K562 (cell line): Measurements from ENCODE around the gene SMG5. TPM values are rescaled to one million over a fixed set of nuclear protein-coding genes. Genes with fewer than 3 reads are reported as not detected.
A peak's percentile ranks its signal among the peaks of the same experiment; 100 is the strongest.

Experiments
- ATAC-seq: fragments of 200-7000 bp; cut with Tn5 transposase; 3 replicates; pipeline ENCODE4 v1.9.1; 2020; ENCODE audit warnings: moderate library complexity
- BruUV-seq: library from RNA; stranded (reverse); fragments of 400-500 nt; replicated peaks from 2 replicates; lab custom pipeline; 2021; lab: Mats Ljungman, UMichigan
- CTCF ChIA-PET: fragments of 300-600 bp; formaldehyde crosslinking; extraction: SDS; loops from one replicate; lab custom pipeline; 2021; ENCODE audit warnings: low intra/inter-chr PET ratio; lab: Yijun Ruan, JAX
- POLR2A ChIA-PET: fragments of 300-600, 350-650 bp; sonication (Branson Sonifier 250); formaldehyde crosslinking; extraction: SDS; loops from one replicate; lab custom pipeline; 2021; ENCODE audit warnings: antibody characterized with exemption, inconsistent platforms; lab: Yijun Ruan, JAX
- DNase-seq, 4 experiments: peaks; one replicate each; pipeline versions ENCODE4 v3.0.0 to v3.0.0-alpha.2; 2011 to 2018; ENCODE audit warnings: low spot score in 3 of 4, mixed read lengths in 3 of 4; ENCODE audit errors: extremely low read depth in 1 of 4
- FAIRE-seq: peaks from 2 replicates; lab custom pipeline; 2011; peaks lifted over from hg19 to GRCh38; lab: Jason Lieb, UNC
- H2AFZ ChIP-seq: 2 replicates; pipeline ENCODE4 v1.6.0; 2011; ENCODE audit warnings: low read depth, low read length, control low read depth, inconsistent platforms
- H3K27ac ChIP-seq: fragments of 200-600 bp; 3 replicates; pipeline ENCODE4 v1.8.0; 2011; ENCODE audit warnings: low read depth, mild to moderate bottlenecking, control low read depth, inconsistent platforms, low read length, moderate library complexity, mixed read lengths; ENCODE audit errors: extremely low read depth
- H3K27me3 ChIP-seq, 2 experiments: fragments of 300-600 bp in 1 of 2; 2 replicates in 1 of 2; 3 replicates in 1 of 2; pipeline versions ENCODE4 v1.6.0 to v1.8.0; 2011; ENCODE audit warnings: inconsistent platforms in 2 of 2, low read length in 2 of 2, mild to moderate bottlenecking in 1 of 2, mixed read lengths in 1 of 2, moderate library complexity in 1 of 2; ENCODE audit not compliant: control insufficient read depth in 2 of 2, insufficient read depth in 2 of 2
- H3K36me3 ChIP-seq: fragments of 300-600 bp; 3 replicates; pipeline ENCODE4 v1.8.0; 2011; ENCODE audit warnings: mild to moderate bottlenecking, low read length, inconsistent platforms; ENCODE audit not compliant: control insufficient read depth, insufficient read depth
- H3K4me1 ChIP-seq, 2 experiments: fragments of 200-600 bp in 1 of 2; replicated peaks in 1 of 2; 2 replicates in 1 of 2; 3 replicates in 1 of 2; pipeline versions ENCODE4 v1.5.1 to v1.8.0; 2011; ENCODE audit warnings: inconsistent platforms in 2 of 2, low read length in 2 of 2, mild to moderate bottlenecking in 1 of 2, mixed read lengths in 1 of 2, moderate library complexity in 1 of 2; ENCODE audit not compliant: control insufficient read depth in 2 of 2, insufficient read depth in 2 of 2
- H3K4me2 ChIP-seq: 2 replicates; pipeline ENCODE4 v1.6.1; 2011; ENCODE audit warnings: low read length, control low read depth, inconsistent platforms, mixed read lengths; ENCODE audit not compliant: insufficient read depth
- H3K4me3 ChIP-seq: fragments of 200-600 bp; sonication (generic), shearing (Covaris generic); 2 replicates; pipeline ENCODE4 v1.5.1; 2016; ENCODE audit warnings: control low read depth, inconsistent platforms
- H3K79me2 ChIP-seq: fragments of 200-600 bp; 3 replicates; pipeline ENCODE4 v1.8.0; 2011; ENCODE audit warnings: low read length, inconsistent platforms; ENCODE audit not compliant: control insufficient read depth, insufficient read depth
- H3K9ac ChIP-seq, 2 experiments: 2 replicates each; pipeline versions ENCODE4 v1.6.0 to v1.6.1; 2011; ENCODE audit warnings: low read depth in 2 of 2, low read length in 2 of 2, control low read depth in 1 of 2, inconsistent platforms in 1 of 2, mild to moderate bottlenecking in 1 of 2, mixed read lengths in 1 of 2; ENCODE audit not compliant: insufficient read depth in 1 of 2
- H3K9me1 ChIP-seq: one replicate; pipeline ENCODE4 v1.6.0; 2011; ENCODE audit warnings: inconsistent platforms, mild to moderate bottlenecking, low read length, moderate library complexity; ENCODE audit not compliant: control insufficient read depth, insufficient read depth
- H3K9me3 ChIP-seq: replicated peaks from 2 replicates; pipeline ENCODE4 v1.5.1; 2011; ENCODE audit warnings: low read depth, low read length, inconsistent platforms; ENCODE audit not compliant: control insufficient read depth, insufficient read depth
- H4K20me1 ChIP-seq: replicated peaks from 2 replicates; pipeline ENCODE4 v1.6.1; 2011; ENCODE audit warnings: low read length, inconsistent platforms, mixed read lengths; ENCODE audit not compliant: control insufficient read depth, insufficient read depth
- RBFOX2 ChIP-seq: fragments of 200-400 bp; formaldehyde crosslinking; IDR thresholded peaks from 2 replicates; pipeline ENCODE4 v1.6.1; 2017; ENCODE audit warnings: low read depth, mild to moderate bottlenecking, low read length, moderate library complexity
- WGBS: fragments of 100-300 bp; shearing (Covaris generic); methylation state at CpG from one replicate; pipeline ENCODE4 v1.1.6; 2016; ENCODE audit warnings: low coverage, mixed read lengths; ENCODE audit not compliant: insufficient coverage; ENCODE audit errors: missing lambda C conversion rate; 5-methylcytosine and 5-hydroxymethylcytosine counted together
- in situ Hi-C: fragments of 300-500 bp; cut with MboI; formaldehyde crosslinking; loops from 4 replicates; pipeline ENCODE4 v1.15.0; 2018; ENCODE audit warnings: inconsistent platforms, mixed read lengths
- intact Hi-C: fragments of 100-400 bp; cut with micrococcal nuclease; formaldehyde crosslinking; loops from 2 replicates; pipeline ENCODE4 v1.14.2; 2022
- polyA plus RNA-seq, 8 experiments: library from polyadenylated mRNA; depleted of rRNA in 4 of 8; stranded (reverse) in 5 of 8; unstranded in 3 of 8; fragments of >200 nt; fragmentation: Nextera tagmentation in 2 of 8; fragmentation: Illumina TruSeq in 1 of 8; extraction: Ambion mirVana in 2 of 8; extraction: Trizol in 1 of 8; gene quantifications; 2 replicates each; pipeline versions ENCODE4 v1.2.1 to v1.2.3, GENCODE V29; 2011 to 2014; ENCODE audit warnings: inconsistent platforms in 1 of 8, missing spikeins in 1 of 8
- total RNA-seq, 7 experiments: library from RNA; depleted of rRNA in 6 of 7; stranded (reverse); fragments of >200 nt in 6 of 7; fragmentation: Illumina TruSeq in 2 of 7; extraction: Trizol in 2 of 7; gene quantifications; 2 replicates each; pipeline versions ENCODE4 v1.2.1 to v1.2.3, GENCODE V29; 2011 to 2021; ENCODE audit warnings: low replicate concordance in 1 of 7
- TF ChIP-seq, protein P1 (sequence below): fragments of 150-350 bp; IDR thresholded peaks from 2 replicates; pipeline ENCODE4 v1.6.1; 2014; ENCODE audit warnings: low read depth, mild to moderate bottlenecking, low read length, borderline replicate concordance

SMG5 gene
- total and polyA plus RNA-seq, 9 of the 15 experiments (the other 6 are each of a cell fraction or from before 2014, with no cell fraction given), result 1.4 to 85.9 (median 53.0) TPM

DNA sequence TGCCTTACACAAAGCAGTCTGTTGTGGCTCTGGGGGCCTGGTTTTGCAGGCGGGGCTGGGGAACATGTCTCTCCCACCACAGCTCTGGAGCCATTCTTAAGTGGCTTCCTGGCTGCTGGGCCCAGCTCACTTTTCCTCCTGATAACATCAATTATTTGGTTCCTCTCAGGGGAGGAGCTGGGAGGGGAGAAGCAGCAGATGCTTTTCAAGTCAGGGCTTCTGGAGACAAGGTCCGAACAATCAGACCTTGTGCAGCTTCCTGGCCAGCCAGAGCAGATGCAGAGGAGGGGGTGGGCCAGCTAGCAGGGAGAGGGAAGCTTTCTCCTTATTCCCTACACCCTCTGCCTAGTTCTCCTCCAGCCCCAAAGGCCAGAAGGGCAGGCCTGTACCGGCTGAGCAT is 31.1 kb downstream of the SMG5 start:
- TF ChIP-seq, protein P1, sequence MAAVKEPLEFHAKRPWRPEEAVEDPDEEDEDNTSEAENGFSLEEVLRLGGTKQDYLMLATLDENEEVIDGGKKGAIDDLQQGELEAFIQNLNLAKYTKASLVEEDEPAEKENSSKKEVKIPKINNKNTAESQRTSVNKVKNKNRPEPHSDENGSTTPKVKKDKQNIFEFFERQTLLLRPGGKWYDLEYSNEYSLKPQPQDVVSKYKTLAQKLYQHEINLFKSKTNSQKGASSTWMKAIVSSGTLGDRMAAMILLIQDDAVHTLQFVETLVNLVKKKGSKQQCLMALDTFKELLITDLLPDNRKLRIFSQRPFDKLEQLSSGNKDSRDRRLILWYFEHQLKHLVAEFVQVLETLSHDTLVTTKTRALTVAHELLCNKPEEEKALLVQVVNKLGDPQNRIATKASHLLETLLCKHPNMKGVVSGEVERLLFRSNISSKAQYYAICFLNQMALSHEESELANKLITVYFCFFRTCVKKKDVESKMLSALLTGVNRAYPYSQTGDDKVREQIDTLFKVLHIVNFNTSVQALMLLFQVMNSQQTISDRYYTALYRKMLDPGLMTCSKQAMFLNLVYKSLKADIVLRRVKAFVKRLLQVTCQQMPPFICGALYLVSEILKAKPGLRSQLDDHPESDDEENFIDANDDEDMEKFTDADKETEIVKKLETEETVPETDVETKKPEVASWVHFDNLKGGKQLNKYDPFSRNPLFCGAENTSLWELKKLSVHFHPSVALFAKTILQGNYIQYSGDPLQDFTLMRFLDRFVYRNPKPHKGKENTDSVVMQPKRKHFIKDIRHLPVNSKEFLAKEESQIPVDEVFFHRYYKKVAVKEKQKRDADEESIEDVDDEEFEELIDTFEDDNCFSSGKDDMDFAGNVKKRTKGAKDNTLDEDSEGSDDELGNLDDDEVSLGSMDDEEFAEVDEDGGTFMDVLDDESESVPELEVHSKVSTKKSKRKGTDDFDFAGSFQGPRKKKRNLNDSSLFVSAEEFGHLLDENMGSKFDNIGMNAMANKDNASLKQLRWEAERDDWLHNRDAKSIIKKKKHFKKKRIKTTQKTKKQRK, result no peak
- TF ChIP-seq RBFOX2, result 0 out of 2 replicates have a peak, but pooled peaks have one; percentile 26
- no TSS peak for BruUV-seq
- Histone ChIP-seq H3K4me2 (no peak overlapping the region), H2AFZ (no peak overlapping the region), H3K9ac (peak overlapping the region in 1 of 2 experiments; percentile 65; a peak in 2 of 4 replicates), H3K27me3 (no peaks in the 10 kb centered on the region), H3K9me3 (no peaks in the 10 kb centered on the region), H3K4me1 (peaks cover 0 to 24% of the 10 kb centered on the region in 2 experiments; a peak in 3 of 5 replicates), H3K79me2 (no peaks in the 10 kb centered on the region), H3K36me3 (peaks cover 69% of the 10 kb centered on the region; the same call in 2 of the 3 replicates), H3K27ac (no peak overlapping the region), H3K9me1 (no peaks in the 10 kb centered on the region), H4K20me1 (no peaks in the 10 kb centered on the region), H3K4me3 (no peak overlapping the region)
- FAIRE-seq, result no peak
- WGBS, result 62% methylated on average over 3 of the region's 3 CpGs
- POLR2A ChIA-PET, result interaction anchor here (0.6 to 1.6 kb wide), 9 partner anchors 9 to 274 kb away, joined by 3 to 7 read pairs (median 3); partner anchors contain the start of genes BGLAP, PMF1 and SMG5
- intact Hi-C loops, result no loop called here
- in situ Hi-C loops, result no loop called here
- CTCF ChIA-PET, result no interaction called here
- no peak for ATAC-seq
- DNase-seq, result no peak
